Right atrium auricular region (tissue), 2 donors: Measurements from ENCODE around the gene LHFPL2. TPM values are rescaled to one million over a fixed set of nuclear protein-coding genes. Genes with fewer than 3 reads are reported as not detected.

ENCODE experiments used
- DNase-seq: peaks from one replicate; pipeline ENCODE4 v3.0.0-alpha.2; 2019; ENCODE audit warnings: low spot score
- H3K27ac ChIP-seq, 2 donors: fragments of 200-600 bp; sonication (generic); 1 replicate in 1 of 2; 2 replicates in 1 of 2; pipeline ENCODE4 v1.5.1; 2016 to 2019
- H3K27me3 ChIP-seq, 2 donors: fragments of 200-600 bp; sonication (generic); one replicate each; pipeline versions ENCODE4 v1.5.1 to v1.6.0; 2017 to 2019
- H3K36me3 ChIP-seq: fragments of 200-600 bp; sonication (generic); one replicate; pipeline ENCODE4 v1.5.1; 2016
- H3K4me1 ChIP-seq, 2 donors: fragments of 200-600 bp; sonication (generic); one replicate each; pipeline versions ENCODE4 v1.5.1 to v1.6.0; 2017 to 2019
- H3K4me3 ChIP-seq, 2 donors: fragments of 200-600 bp; sonication (generic); 1 replicate in 1 of 2; 2 replicates in 1 of 2; pipeline ENCODE4 v1.5.1; 2017 to 2019; ENCODE audit warnings: mild to moderate bottlenecking in 1 of 2, moderate library complexity in 1 of 2
- H3K9me3 ChIP-seq, 2 donors: fragments of 200-600 bp; sonication (generic); one replicate each; pipeline ENCODE4 v1.5.1; 2019
- CTCF ChIP-seq, 2 donors: fragments of 200-600 bp; sonication (generic); IDR thresholded peaks; one replicate each; pipeline ENCODE4 v1.5.1; 2019; ENCODE audit warnings: antibody characterized with exemption in 2 of 2
- total RNA-seq, 2 donors: library from RNA; depleted of rRNA; stranded (reverse); fragments of >200 nt; gene quantifications; one replicate each; pipeline ENCODE4 v1.1.0, GENCODE V29; 2016

LHFPL2 gene
- total RNA-seq, 2 donors from 2014 or later, result 9.9 to 15.9 TPM

GRCh38 chr5:78486218-78486617, 162.4 kb downstream of the LHFPL2 start:
- TF ChIP-seq CTCF (IDR thresholded peaks at IDR 0.05), result no peak

GRCh38 chr5:78483809-78484521, 164.6 kb downstream of the LHFPL2 start:
- TF ChIP-seq CTCF (IDR thresholded peaks at IDR 0.05), result no peak
- no peak for DNase-seq
- H3K27ac ChIP-seq, result peak overlapping the region in 1 of 2 donors; percentile 17
- peaks cover 17% of the 10 kb centered on the region for H3K36me3 ChIP-seq
- peaks cover 0 to 35% of the 10 kb centered on the region in 2 donors for H3K4me1 ChIP-seq
- H3K4me3 ChIP-seq, result no peak overlapping the region
- H3K9me3 ChIP-seq, result no peaks in the 10 kb centered on the region
- no peaks in the 10 kb centered on the region for H3K27me3 ChIP-seq

More at GRCh38 chr5:78486218-78486617, 162.4 kb downstream of the LHFPL2 start:
- Histone ChIP-seq H3K9me3 (no peaks in the 10 kb centered on the region), H3K4me1 (peaks cover 0 to 35% of the 10 kb centered on the region in 2 donors), H3K36me3 (peaks cover 19% of the 10 kb centered on the region), H3K27me3 (no peaks in the 10 kb centered on the region), H3K4me3 (no peak overlapping the region), H3K27ac (no peak overlapping the region)
- DNase-seq, result no peak

- no peak for TF ChIP-seq CTCF (IDR thresholded peaks at IDR 0.05)
- no peak for DNase-seq
- Histone ChIP-seq H3K27me3 (no peaks in the 10 kb centered on the region), H3K4me3 (no peak overlapping the region), H3K36me3 (peaks cover 7% of the 10 kb centered on the region), H3K27ac (no peak overlapping the region), H3K4me1 (peaks cover 0 to 29% of the 10 kb centered on the region in 2 donors), H3K9me3 (no peaks in the 10 kb centered on the region)
Measured at GRCh38 chr5:78482948-78483347, 165.6 kb downstream of the LHFPL2 start.

GRCh38 chr5:78476795-78477194, 171.8 kb downstream of the LHFPL2 start:
- no peak overlapping the region for H3K4me3 ChIP-seq
- H3K27ac ChIP-seq, result no peak overlapping the region
- H3K27me3 ChIP-seq, result no peaks in the 10 kb centered on the region
- H3K9me3 ChIP-seq, result no peaks in the 10 kb centered on the region
- TF ChIP-seq CTCF (IDR thresholded peaks at IDR 0.05), result no peak
- H3K4me1 ChIP-seq, result no peaks in the 10 kb centered on the region
- DNase-seq, result no peak
- H3K36me3 ChIP-seq, result no peaks in the 10 kb centered on the region

GRCh38 chr5:78475370-78475769, 173.2 kb downstream of the LHFPL2 start:
- no peak for DNase-seq
- TF ChIP-seq CTCF (IDR thresholded peaks at IDR 0.05), result no peak
- Histone ChIP-seq H3K27ac (no peak overlapping the region), H3K4me3 (no peak overlapping the region), H3K27me3 (no peaks in the 10 kb centered on the region), H3K36me3 (no peaks in the 10 kb centered on the region), H3K9me3 (no peaks in the 10 kb centered on the region), H3K4me1 (no peaks in the 10 kb centered on the region)

- DNase-seq, result no peak
- Histone ChIP-seq H3K27me3 (no peaks in the 10 kb centered on the region), H3K4me1 (no peaks in the 10 kb centered on the region), H3K4me3 (no peak overlapping the region), H3K27ac (no peak overlapping the region), H3K9me3 (no peaks in the 10 kb centered on the region), H3K36me3 (no peaks in the 10 kb centered on the region)
- no peak for TF ChIP-seq CTCF (IDR thresholded peaks at IDR 0.05)
Measured at GRCh38 chr5:78473751-78474150, 174.8 kb downstream of the LHFPL2 start.
